Neutrophil (primary cell): ENCODE data around the gene RAB9A.

Experiments used
- H3K27ac ChIP-seq: fragments of 200-600 bp; sonication (generic); 2 replicates; pipeline ENCODE4 v1.5.1; 2016; ENCODE audit warnings: mild to moderate bottlenecking, moderate library complexity
- H3K27me3 ChIP-seq: fragments of 200-600 bp; sonication (generic); 2 replicates; pipeline ENCODE4 v1.6.0; 2016; ENCODE audit warnings: mild to moderate bottlenecking
- H3K36me3 ChIP-seq: fragments of 200-600 bp; sonication (generic); 2 replicates; pipeline ENCODE4 v1.5.1; 2017
- H3K4me1 ChIP-seq, 2 experiments: fragments of 200-600 bp in 1 of 2; sonication (generic) in 1 of 2; 1 replicate in 1 of 2; 2 replicates in 1 of 2; pipeline versions ENCODE4 v1.5.1 to v1.6.1; 2013 to 2016; ENCODE audit warnings: low read depth in 1 of 2, low read length in 1 of 2, mild to moderate bottlenecking in 1 of 2, moderate library complexity in 1 of 2; ENCODE audit not compliant: control insufficient read depth in 1 of 2, insufficient read depth in 1 of 2
- H3K4me3 ChIP-seq, 2 experiments: fragments of 200-600 bp in 1 of 2; sonication (generic) in 1 of 2; 1 replicate in 1 of 2; 2 replicates in 1 of 2; pipeline ENCODE4 v1.5.1; 2013 to 2016; ENCODE audit warnings: low read depth in 1 of 2, low read length in 1 of 2, mild to moderate bottlenecking in 1 of 2, moderate library complexity in 1 of 2
- H3K9me3 ChIP-seq: fragments of 200-600 bp; sonication (generic); 2 replicates; pipeline ENCODE4 v1.5.1; 2016
- TF ChIP-seq, protein P1 (sequence below): fragments of 200-600 bp; sonication (generic); IDR thresholded peaks from 2 replicates; pipeline ENCODE4 v1.5.1; 2016; ENCODE audit warnings: antibody characterized with exemption

The RAB9A gene

GRCh38 chrX:13700380-13700779, 11.5 kb downstream of the RAB9A start:
- Histone ChIP-seq H3K36me3 (no peaks in the 10 kb centered on the region), H3K27me3 (no peaks in the 10 kb centered on the region), H3K9me3 (no peaks in the 10 kb centered on the region), H3K4me1 (peaks cover 12 to 39% of the 10 kb centered on the region in 2 experiments), H3K4me3 (no peak overlapping the region), H3K27ac (no peak overlapping the region)
- TF ChIP-seq, protein P1, sequence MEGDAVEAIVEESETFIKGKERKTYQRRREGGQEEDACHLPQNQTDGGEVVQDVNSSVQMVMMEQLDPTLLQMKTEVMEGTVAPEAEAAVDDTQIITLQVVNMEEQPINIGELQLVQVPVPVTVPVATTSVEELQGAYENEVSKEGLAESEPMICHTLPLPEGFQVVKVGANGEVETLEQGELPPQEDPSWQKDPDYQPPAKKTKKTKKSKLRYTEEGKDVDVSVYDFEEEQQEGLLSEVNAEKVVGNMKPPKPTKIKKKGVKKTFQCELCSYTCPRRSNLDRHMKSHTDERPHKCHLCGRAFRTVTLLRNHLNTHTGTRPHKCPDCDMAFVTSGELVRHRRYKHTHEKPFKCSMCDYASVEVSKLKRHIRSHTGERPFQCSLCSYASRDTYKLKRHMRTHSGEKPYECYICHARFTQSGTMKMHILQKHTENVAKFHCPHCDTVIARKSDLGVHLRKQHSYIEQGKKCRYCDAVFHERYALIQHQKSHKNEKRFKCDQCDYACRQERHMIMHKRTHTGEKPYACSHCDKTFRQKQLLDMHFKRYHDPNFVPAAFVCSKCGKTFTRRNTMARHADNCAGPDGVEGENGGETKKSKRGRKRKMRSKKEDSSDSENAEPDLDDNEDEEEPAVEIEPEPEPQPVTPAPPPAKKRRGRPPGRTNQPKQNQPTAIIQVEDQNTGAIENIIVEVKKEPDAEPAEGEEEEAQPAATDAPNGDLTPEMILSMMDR, result no peak

DNA sequence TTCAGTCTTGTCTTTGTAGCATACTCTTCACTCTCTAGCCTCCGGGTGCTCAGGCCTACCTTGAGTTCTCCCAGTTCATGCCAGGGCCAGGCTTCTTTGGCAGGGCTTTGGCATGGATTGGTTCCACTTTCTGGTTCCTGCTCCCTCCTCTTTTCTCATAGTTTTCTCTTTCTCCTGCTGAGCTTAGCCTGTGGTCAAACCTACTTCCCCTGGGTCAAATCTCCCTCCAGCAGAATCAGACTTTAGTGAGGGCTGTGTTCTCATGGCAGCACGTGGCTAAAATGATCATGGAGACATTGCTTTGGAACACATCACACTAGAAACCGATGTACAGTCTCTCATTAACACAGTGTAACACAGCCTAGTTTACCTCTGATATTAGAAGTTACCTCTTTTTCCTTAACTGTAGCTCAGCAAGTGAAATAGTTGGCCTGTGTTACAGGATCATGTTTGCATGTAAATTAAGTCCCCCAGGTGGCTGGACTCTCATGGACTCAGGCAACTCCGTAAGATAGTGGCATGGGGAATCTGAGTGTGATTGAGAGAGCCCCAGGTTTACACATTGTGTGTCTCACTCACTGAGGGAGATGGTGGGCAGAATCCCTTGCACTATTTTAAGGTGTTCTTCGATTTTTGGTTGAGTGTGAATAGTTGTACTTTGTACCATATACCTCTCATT, 13.3 kb downstream of the RAB9A start:
- Histone ChIP-seq H3K36me3 (no peaks in the 10 kb centered on the region), H3K4me1 (peaks cover 7 to 32% of the 10 kb centered on the region in 2 experiments)

DNA sequence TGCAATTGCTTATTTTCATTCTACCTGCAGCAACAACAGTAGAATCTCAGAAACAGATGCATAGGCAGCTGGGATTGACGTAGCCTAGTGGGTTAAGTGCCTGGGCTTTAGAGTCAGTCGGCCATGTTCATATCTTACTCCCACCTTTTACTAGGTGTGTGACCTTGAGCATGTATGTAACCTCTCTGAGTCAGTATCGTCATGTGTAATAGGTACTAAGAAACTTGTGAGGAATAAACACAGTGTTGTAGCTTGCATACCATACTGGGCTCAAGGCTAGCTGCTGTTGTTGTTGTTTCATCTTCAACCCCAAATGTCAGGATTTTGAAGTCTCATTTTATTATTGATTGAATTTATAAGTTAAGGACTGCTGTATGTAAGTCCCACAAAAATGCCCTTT, 14.2 kb downstream of the RAB9A start:
- Histone ChIP-seq H3K36me3 (no peaks in the 10 kb centered on the region), H3K9me3 (no peaks in the 10 kb centered on the region), H3K27me3 (no peaks in the 10 kb centered on the region), H3K4me1 (peaks cover 0 to 23% of the 10 kb centered on the region in 2 experiments), H3K4me3 (no peak overlapping the region), H3K27ac (peak overlapping the region; percentile 20)
- TF ChIP-seq, protein P1, result no peak

More for the DNA sequence above, 13.3 kb downstream of the RAB9A start:
- no peak overlapping the region for H3K4me3 ChIP-seq
- TF ChIP-seq, protein P1, result no peak
- peak overlapping the region; percentile 20 for H3K27ac ChIP-seq
- no peaks in the 10 kb centered on the region for H3K9me3 ChIP-seq
- H3K27me3 ChIP-seq, result no peaks in the 10 kb centered on the region

DNA sequence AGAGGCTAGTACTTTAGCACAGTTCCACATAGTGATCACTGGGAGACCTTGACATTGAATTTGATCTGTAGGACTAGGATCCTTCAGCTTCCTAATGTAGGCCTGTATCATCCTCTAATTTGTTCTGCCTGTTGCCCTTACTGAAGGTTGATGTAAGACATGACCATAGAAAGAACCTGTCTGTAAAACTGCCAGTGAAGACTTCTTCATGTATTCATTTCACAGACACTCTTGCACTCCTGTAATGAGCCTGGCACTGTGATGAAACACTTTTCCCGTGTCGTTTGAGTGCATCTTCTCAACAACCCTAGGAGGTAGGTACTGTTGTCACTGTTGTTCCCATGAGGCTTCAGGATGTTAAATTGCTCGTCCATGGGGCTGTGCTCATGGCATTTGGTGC, 14.7 kb downstream of the RAB9A start:
- H3K4me1 ChIP-seq, result peaks cover 0 to 19% of the 10 kb centered on the region in 2 experiments
- TF ChIP-seq, protein P1, result no peak
- H3K9me3 ChIP-seq, result no peaks in the 10 kb centered on the region
- no peaks in the 10 kb centered on the region for H3K27me3 ChIP-seq
- H3K36me3 ChIP-seq, result no peaks in the 10 kb centered on the region
- no peak overlapping the region for H3K4me3 ChIP-seq
- H3K27ac ChIP-seq, result peak overlapping the region; percentile 20

- H3K27ac ChIP-seq, result no peak overlapping the region
- no peaks in the 10 kb centered on the region for H3K4me1 ChIP-seq
- H3K27me3 ChIP-seq, result no peaks in the 10 kb centered on the region
- no peak overlapping the region for H3K4me3 ChIP-seq
- H3K36me3 ChIP-seq, result peaks cover 17% of the 10 kb centered on the region
- no peaks in the 10 kb centered on the region for H3K9me3 ChIP-seq
- TF ChIP-seq, protein P1, result no peak
Measured at GRCh38 chrX:13711141-13711540, 22.2 kb downstream of the RAB9A start.
